WI38 (cell line): Measurements from ENCODE around the gene AKT1S1.

ENCODE experiments used
- H3K4me3 ChIP-seq: 2 replicates; pipeline ENCODE4 v1.5.1; 2011; ENCODE audit warnings: low read depth, mild to moderate bottlenecking, control low read depth, low read length
- TF ChIP-seq, protein P1 (sequence below): IDR thresholded peaks from 2 replicates; pipeline ENCODE4 v1.5.1; 2012; ENCODE audit warnings: low read depth, mild to moderate bottlenecking, control low read depth, low read length

Gene AKT1S1

DNA sequence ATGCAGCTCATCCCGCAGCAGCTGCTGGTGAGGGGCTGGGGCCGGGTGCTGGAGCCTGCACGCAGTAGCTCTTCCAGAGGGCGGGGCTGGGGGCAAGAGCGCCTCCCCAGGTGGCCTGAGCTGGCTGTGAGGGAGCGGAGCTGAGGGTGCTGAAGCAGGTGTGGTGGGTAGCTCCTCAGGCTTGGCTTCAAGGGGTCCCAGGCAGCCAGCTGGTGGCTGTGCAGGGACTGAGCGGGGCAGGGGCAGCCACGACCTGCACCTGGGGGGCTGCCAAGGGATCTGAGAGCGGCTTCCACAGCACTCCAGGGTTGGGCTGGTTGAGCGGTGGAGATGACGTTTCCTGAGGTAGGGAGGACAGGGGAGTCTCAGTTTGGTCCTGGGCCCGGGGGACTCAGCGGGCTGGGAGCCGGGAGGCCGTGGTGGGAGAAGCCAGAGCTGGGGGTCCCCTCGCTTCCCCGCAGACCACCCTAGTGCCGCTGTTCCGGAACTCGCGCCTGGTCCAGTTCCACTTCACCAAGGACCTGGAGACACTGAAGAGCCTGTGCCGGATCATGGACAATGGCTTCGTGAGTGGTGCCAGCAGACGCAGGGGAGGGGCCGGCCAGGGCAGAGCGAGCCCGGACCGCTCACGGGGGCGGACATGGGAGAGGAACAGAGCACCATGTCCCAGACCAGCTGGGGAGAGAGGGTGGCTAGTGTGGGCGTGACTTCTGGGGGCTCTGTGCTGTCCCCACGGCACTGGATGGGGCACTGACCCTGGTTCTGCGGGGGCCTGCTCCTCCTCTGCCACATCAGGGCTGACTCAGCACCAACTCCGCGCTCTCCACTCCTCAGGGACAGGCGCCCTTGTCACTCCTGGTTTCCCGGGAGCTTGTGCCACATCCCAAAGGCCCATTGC lies 18.8 kb downstream of the AKT1S1 start:
- no peak overlapping the region for H3K4me3 ChIP-seq
- TF ChIP-seq, protein P1, sequence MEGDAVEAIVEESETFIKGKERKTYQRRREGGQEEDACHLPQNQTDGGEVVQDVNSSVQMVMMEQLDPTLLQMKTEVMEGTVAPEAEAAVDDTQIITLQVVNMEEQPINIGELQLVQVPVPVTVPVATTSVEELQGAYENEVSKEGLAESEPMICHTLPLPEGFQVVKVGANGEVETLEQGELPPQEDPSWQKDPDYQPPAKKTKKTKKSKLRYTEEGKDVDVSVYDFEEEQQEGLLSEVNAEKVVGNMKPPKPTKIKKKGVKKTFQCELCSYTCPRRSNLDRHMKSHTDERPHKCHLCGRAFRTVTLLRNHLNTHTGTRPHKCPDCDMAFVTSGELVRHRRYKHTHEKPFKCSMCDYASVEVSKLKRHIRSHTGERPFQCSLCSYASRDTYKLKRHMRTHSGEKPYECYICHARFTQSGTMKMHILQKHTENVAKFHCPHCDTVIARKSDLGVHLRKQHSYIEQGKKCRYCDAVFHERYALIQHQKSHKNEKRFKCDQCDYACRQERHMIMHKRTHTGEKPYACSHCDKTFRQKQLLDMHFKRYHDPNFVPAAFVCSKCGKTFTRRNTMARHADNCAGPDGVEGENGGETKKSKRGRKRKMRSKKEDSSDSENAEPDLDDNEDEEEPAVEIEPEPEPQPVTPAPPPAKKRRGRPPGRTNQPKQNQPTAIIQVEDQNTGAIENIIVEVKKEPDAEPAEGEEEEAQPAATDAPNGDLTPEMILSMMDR, result no peak

- TF ChIP-seq, protein P1, result no peak
- H3K4me3 ChIP-seq, result no peak overlapping the region
Observed at GRCh38 chr19:49857838-49858087, 19.4 kb downstream of the AKT1S1 start.

- H3K4me3 ChIP-seq, result no peak overlapping the region
- TF ChIP-seq, protein P1, result no peak
Observed at GRCh38 chr19:49857061-49857837, 19.9 kb downstream of the AKT1S1 start.

GRCh38 chr19:49856574-49857021 lies 20.6 kb downstream of the AKT1S1 start:
- TF ChIP-seq, protein P1, result no peak
- H3K4me3 ChIP-seq, result no peak overlapping the region

GRCh38 chr19:49855676-49856573 lies 21.2 kb downstream of the AKT1S1 start:
- no peak overlapping the region for H3K4me3 ChIP-seq
- TF ChIP-seq, protein P1, result no peak

DNA sequence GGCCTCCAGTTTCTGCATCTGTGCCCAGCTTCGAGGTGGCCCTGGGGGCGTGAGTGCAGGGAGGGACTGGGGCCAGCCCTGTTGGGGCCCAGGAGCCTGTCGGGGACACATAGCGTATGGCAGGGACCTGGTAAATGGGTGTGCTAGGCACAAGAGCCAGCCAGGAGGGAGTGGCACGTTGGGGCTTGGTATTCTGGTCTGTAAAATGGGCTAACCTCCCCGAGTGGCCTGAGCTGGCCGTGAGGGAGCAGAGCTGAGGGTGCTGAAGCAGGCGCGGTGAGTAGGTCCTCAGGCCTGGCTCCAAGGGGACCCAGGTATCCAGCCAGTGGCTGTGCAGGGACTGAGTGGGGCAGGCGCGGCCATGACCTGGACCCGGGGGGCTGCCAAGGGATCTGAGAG lies 21.9 kb downstream of the AKT1S1 start:
- H3K4me3 ChIP-seq, result no peak overlapping the region
- TF ChIP-seq, protein P1, result no peak
